ENCODE data around the gene NRIP3. TPM values are rescaled to one million over a fixed set of nuclear protein-coding genes. Genes with fewer than 3 reads are reported as not detected.

The NRIP3 gene
- total and polyA plus RNA-seq, 2 donors (not counting 3 experiments of a cell fraction or from before 2014, with no cell fraction given) = 3.7 to 9.9 TPM

DNA sequence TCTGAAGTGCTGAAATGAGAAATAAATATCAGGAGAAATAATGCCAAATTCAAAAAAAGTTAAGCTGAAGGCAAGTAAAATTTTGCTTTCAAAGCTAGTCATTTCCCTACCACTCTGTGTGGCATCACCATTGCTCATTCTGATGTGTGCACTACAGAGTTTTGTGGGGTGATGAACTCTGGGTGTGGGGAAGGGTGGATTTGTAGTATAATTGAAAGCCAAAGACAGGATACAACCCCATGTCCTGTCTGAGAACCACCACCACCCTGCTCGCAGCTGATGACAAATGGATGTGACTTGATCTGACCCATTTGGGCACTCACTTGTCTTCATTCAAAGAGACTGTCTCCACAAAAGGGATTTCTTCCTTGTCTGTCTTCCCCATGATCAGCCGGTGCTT is 20.2 kb downstream of the NRIP3 start:
- dilution Hi-C loops (cut with MboI; ENCODE audit: extremely low pct_ligation_motif_present, low sequenced_read_pairs) (no loop called here), intact Hi-C loops (cut with micrococcal nuclease) (no loop called here)
- POLR2A ChIA-PET = no interaction called here
- CTCF ChIA-PET = no interaction called here
- no peaks in the 10 kb centered on the region for H3K9me1 ChIP-seq (replicated peaks; ENCODE audit: control insufficient read depth, extremely low read depth, insufficient read depth, low read length)
- no peaks in the 10 kb centered on the region for H3K9me3 ChIP-seq (replicated peaks; ENCODE audit: control insufficient read depth, insufficient read depth, low read length)
- H3K4me2 ChIP-seq (ENCODE audit: insufficient read depth, low read length) = no peak overlapping the region
- no peaks in the 10 kb centered on the region for H3K36me3 ChIP-seq (ENCODE audit: control insufficient read depth in 2 of 2, extremely low read depth in 1 of 2, insufficient read depth in 2 of 2, low read length in 2 of 2)
- no peak overlapping the region for H3K9ac ChIP-seq (replicated peaks; ENCODE audit: extremely low read depth, insufficient read depth, low read length)
- no peak overlapping the region for H2AFZ ChIP-seq (ENCODE audit: low read depth, low read length)
- no TSS peak for BruUV-seq (replicated peaks)
- no peak overlapping the region for H3K27ac ChIP-seq (ENCODE audit: insufficient read depth, low read depth, low read length)
- FAIRE-seq = no peak
- TF ChIP-seq FOS (IDR thresholded peaks at IDR 0.05; ENCODE audit: borderline replicate concordance, insufficient read depth, low read length) = no peak
- TF ChIP-seq POLR2A (IDR thresholded peaks at IDR 0.05; ENCODE audit: low read depth, low read length) = no peak
- TF ChIP-seq, protein P1, sequence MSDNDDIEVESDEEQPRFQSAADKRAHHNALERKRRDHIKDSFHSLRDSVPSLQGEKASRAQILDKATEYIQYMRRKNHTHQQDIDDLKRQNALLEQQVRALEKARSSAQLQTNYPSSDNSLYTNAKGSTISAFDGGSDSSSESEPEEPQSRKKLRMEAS (IDR thresholded peaks at IDR 0.05; ENCODE audit: insufficient read depth, insufficient read length) = no peak
- TF ChIP-seq, protein P2, sequence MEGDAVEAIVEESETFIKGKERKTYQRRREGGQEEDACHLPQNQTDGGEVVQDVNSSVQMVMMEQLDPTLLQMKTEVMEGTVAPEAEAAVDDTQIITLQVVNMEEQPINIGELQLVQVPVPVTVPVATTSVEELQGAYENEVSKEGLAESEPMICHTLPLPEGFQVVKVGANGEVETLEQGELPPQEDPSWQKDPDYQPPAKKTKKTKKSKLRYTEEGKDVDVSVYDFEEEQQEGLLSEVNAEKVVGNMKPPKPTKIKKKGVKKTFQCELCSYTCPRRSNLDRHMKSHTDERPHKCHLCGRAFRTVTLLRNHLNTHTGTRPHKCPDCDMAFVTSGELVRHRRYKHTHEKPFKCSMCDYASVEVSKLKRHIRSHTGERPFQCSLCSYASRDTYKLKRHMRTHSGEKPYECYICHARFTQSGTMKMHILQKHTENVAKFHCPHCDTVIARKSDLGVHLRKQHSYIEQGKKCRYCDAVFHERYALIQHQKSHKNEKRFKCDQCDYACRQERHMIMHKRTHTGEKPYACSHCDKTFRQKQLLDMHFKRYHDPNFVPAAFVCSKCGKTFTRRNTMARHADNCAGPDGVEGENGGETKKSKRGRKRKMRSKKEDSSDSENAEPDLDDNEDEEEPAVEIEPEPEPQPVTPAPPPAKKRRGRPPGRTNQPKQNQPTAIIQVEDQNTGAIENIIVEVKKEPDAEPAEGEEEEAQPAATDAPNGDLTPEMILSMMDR (IDR thresholded peaks at IDR 0.05; ENCODE audit: extremely low read depth in 1 of 2, insufficient read depth in 1 of 2, low read depth in 1 of 2, low read length in 2 of 2) = no peak
- no peak for TF ChIP-seq EZH2 (IDR thresholded peaks at IDR 0.05; ENCODE audit: borderline replicate concordance, low read depth, low read length, severe bottlenecking)
- TF ChIP-seq JUN (IDR thresholded peaks at IDR 0.05; ENCODE audit: borderline replicate concordance, insufficient read depth, insufficient read length, low read depth) = no peak
- no peak for TF ChIP-seq MYC (IDR thresholded peaks at IDR 0.05; ENCODE audit: low read depth, low read length)
- TF ChIP-seq GATA2 (IDR thresholded peaks at IDR 0.05; ENCODE audit: insufficient read depth, insufficient read length, low read depth, low read length) = no peak
- no peak for TF ChIP-seq POLR2AphosphoS5 (IDR thresholded peaks at IDR 0.05; ENCODE audit: insufficient read depth, low read depth, low read length)
- no peaks in the 10 kb centered on the region for H3K79me2 ChIP-seq (ENCODE audit: control insufficient read depth, insufficient read depth, low read length)
- H3K4me3 ChIP-seq (replicated peaks in 1 of 3; ENCODE audit: insufficient read depth in 1 of 3, low read depth in 1 of 3, low read length in 3 of 3) = no peak overlapping the region
- no peaks in the 10 kb centered on the region for H4K20me1 ChIP-seq (replicated peaks; ENCODE audit: control insufficient read depth, extremely low read depth, insufficient read depth, low read length)
- no peaks in the 10 kb centered on the region for H3K4me1 ChIP-seq (ENCODE audit: control insufficient read depth, extremely low read depth, insufficient read depth, low read length)
- H3K27me3 ChIP-seq (ENCODE audit: control insufficient read depth in 2 of 2, insufficient read depth in 2 of 2, low read length in 2 of 2) = no peaks in the 10 kb centered on the region
- no peak for DNase-seq (ENCODE audit: low read depth, low spot score)

Measured in endothelial cell of umbilical vein (primary cell).